ENCODE results near the gene RXRA. TPM values are rescaled to one million over a fixed set of nuclear protein-coding genes. Genes with fewer than 3 reads are reported as not detected.

RXRA gene
- total RNA-seq, 1 donor from 2014 or later: 129 TPM

GRCh38 chr9:134396825-134397224 lies 70.6 kb downstream of the RXRA start:
- no peak for DNase-seq (ENCODE audit: low spot score)

- no peak for DNase-seq (ENCODE audit: low spot score)
Measured at GRCh38 chr9:134398756-134399155, 72.5 kb downstream of the RXRA start.

GRCh38 chr9:134399435-134400056 lies 73.3 kb downstream of the RXRA start:
- no peak for DNase-seq (ENCODE audit: low spot score)

GRCh38 chr9:134400283-134400682 lies 74.0 kb downstream of the RXRA start:
- DNase-seq (ENCODE audit: low spot score): no peak

- DNase-seq (ENCODE audit: low spot score): no peak
Measured at GRCh38 chr9:134401391-134401790, 75.1 kb downstream of the RXRA start.

- DNase-seq (ENCODE audit: low spot score): no peak
Measured at GRCh38 chr9:134402182-134402581, 75.9 kb downstream of the RXRA start.

- no peak for DNase-seq (ENCODE audit: low spot score)
Measured at GRCh38 chr9:134403292-134403681, 77.0 kb downstream of the RXRA start.

- no peak for DNase-seq (ENCODE audit: low spot score)
Measured at GRCh38 chr9:134403682-134404301, 77.5 kb downstream of the RXRA start.

GRCh38 chr9:134404376-134405358 lies 78.4 kb downstream of the RXRA start:
- DNase-seq (ENCODE audit: low spot score): no peak

GRCh38 chr9:134405527-134405926 lies 79.3 kb downstream of the RXRA start:
- DNase-seq (ENCODE audit: low spot score): no peak

GRCh38 chr9:134406366-134407120 lies 80.3 kb downstream of the RXRA start:
- DNase-seq (ENCODE audit: low spot score): no peak

- peak; percentile 97 for DNase-seq (ENCODE audit: low spot score)
Measured at GRCh38 chr9:134407121-134407779, 81.0 kb downstream of the RXRA start.

GRCh38 chr9:134408389-134408788 lies 82.1 kb downstream of the RXRA start:
- DNase-seq (ENCODE audit: low spot score): peak; percentile 91

GRCh38 chr9:134408939-134409737 lies 82.9 kb downstream of the RXRA start:
- DNase-seq (ENCODE audit: low spot score): no peak

- no peak for DNase-seq (ENCODE audit: low spot score)
Measured at GRCh38 chr9:134410071-134410834, 84.0 kb downstream of the RXRA start.

- DNase-seq (ENCODE audit: low spot score): no peak
Measured at GRCh38 chr9:134410835-134411217, 84.6 kb downstream of the RXRA start.

- DNase-seq (ENCODE audit: low spot score): no peak
Measured at GRCh38 chr9:134411440-134412297, 85.4 kb downstream of the RXRA start.

- DNase-seq (ENCODE audit: low spot score): no peak
Measured at GRCh38 chr9:134412298-134412711, 86.0 kb downstream of the RXRA start.
